ENCODE measurements around the gene BBOX1. TPM values are rescaled to one million over a fixed set of nuclear protein-coding genes. Genes with fewer than 3 reads are reported as not detected.

Gene BBOX1
- total RNA-seq, 1 donor from 2014 or later = not detected

GRCh38 chr11:27008811-27009535 lies 31.6 kb upstream of the BBOX1 start:
- no peak for TF ChIP-seq CTCF (IDR thresholded peaks at IDR 0.05; ENCODE audit: unreplicated experiment)
- Mint-ChIP-seq H3K36me3 (ENCODE audit: insufficient read depth) (no peaks in the 10 kb centered on the region), H3K27ac (no peak overlapping the region), H3K4me3 (ENCODE audit: low read depth) (no peak overlapping the region), H3K4me1 (ENCODE audit: low read depth) (peaks cover 22% of the 10 kb centered on the region), H3K9me3 (ENCODE audit: low read depth) (no peaks in the 10 kb centered on the region), H3K27me3 (no peaks in the 10 kb centered on the region)
- no peak for DNase-seq (ENCODE audit: low spot score, unreplicated experiment)

GRCh38 chr11:27011560-27012233 lies 28.9 kb upstream of the BBOX1 start:
- TF ChIP-seq CTCF (IDR thresholded peaks at IDR 0.05; ENCODE audit: unreplicated experiment) = no peak
- H3K27ac Mint-ChIP-seq = peak overlapping the region; percentile 7
- no peak overlapping the region for H3K4me3 Mint-ChIP-seq (ENCODE audit: low read depth)
- H3K27me3 Mint-ChIP-seq = no peaks in the 10 kb centered on the region
- DNase-seq (ENCODE audit: low spot score, unreplicated experiment) = no peak
- peaks cover 23% of the 10 kb centered on the region for H3K4me1 Mint-ChIP-seq (ENCODE audit: low read depth)
- no peaks in the 10 kb centered on the region for H3K36me3 Mint-ChIP-seq (ENCODE audit: insufficient read depth)
- no peaks in the 10 kb centered on the region for H3K9me3 Mint-ChIP-seq (ENCODE audit: low read depth)

- H3K27me3 Mint-ChIP-seq = no peaks in the 10 kb centered on the region
- H3K4me1 Mint-ChIP-seq (ENCODE audit: low read depth) = peaks cover 23% of the 10 kb centered on the region
- no peaks in the 10 kb centered on the region for H3K36me3 Mint-ChIP-seq (ENCODE audit: insufficient read depth)
- no peaks in the 10 kb centered on the region for H3K9me3 Mint-ChIP-seq (ENCODE audit: low read depth)
- H3K27ac Mint-ChIP-seq = peak overlapping the region; percentile 7
- no peak overlapping the region for H3K4me3 Mint-ChIP-seq (ENCODE audit: low read depth)
- TF ChIP-seq CTCF (IDR thresholded peaks at IDR 0.05; ENCODE audit: unreplicated experiment) = no peak
- no peak for DNase-seq (ENCODE audit: low spot score, unreplicated experiment)
Measured at GRCh38 chr11:27012234-27012921, 28.2 kb upstream of the BBOX1 start.

GRCh38 chr11:27013781-27014361 lies 26.7 kb upstream of the BBOX1 start:
- no peak overlapping the region for H3K4me3 Mint-ChIP-seq (ENCODE audit: low read depth)
- H3K27me3 Mint-ChIP-seq = no peaks in the 10 kb centered on the region
- H3K4me1 Mint-ChIP-seq (ENCODE audit: low read depth) = peaks cover 23% of the 10 kb centered on the region
- no peak for TF ChIP-seq CTCF (IDR thresholded peaks at IDR 0.05; ENCODE audit: unreplicated experiment)
- H3K36me3 Mint-ChIP-seq (ENCODE audit: insufficient read depth) = no peaks in the 10 kb centered on the region
- no peaks in the 10 kb centered on the region for H3K9me3 Mint-ChIP-seq (ENCODE audit: low read depth)
- no peak overlapping the region for H3K27ac Mint-ChIP-seq
- DNase-seq (ENCODE audit: low spot score, unreplicated experiment) = no peak

- H3K9me3 Mint-ChIP-seq (ENCODE audit: low read depth) = no peaks in the 10 kb centered on the region
Measured at GRCh38 chr11:27018902-27019529, 21.6 kb upstream of the BBOX1 start.

More at GRCh38 chr11:27018902-27019529, 21.6 kb upstream of the BBOX1 start:
- no peaks in the 10 kb centered on the region for H3K27me3 Mint-ChIP-seq
- no peak overlapping the region for H3K27ac Mint-ChIP-seq
- peaks cover under 1% of the 10 kb centered on the region for H3K4me1 Mint-ChIP-seq (ENCODE audit: low read depth)
- DNase-seq (ENCODE audit: low spot score, unreplicated experiment) = no peak
- H3K4me3 Mint-ChIP-seq (ENCODE audit: low read depth) = no peak overlapping the region
- TF ChIP-seq CTCF (IDR thresholded peaks at IDR 0.05; ENCODE audit: unreplicated experiment) = no peak
- no peaks in the 10 kb centered on the region for H3K36me3 Mint-ChIP-seq (ENCODE audit: insufficient read depth)

Measured in progenitor cell of endocrine pancreas (in vitro differentiated cells).